GM12878 (cell line): Measurements from ENCODE around the gene RALGAPA2. TPM values are rescaled to one million over a fixed set of nuclear protein-coding genes. Genes with fewer than 3 reads are reported as not detected.

Source experiments
- ATAC-seq: fragments of 200-7000 bp; cut with Tn5 transposase; 3 replicates; pipeline ENCODE4 v1.9.1; 2020; ENCODE audit warnings: mild to moderate bottlenecking, moderate library complexity
- BruUV-seq: library from RNA; stranded (reverse); fragments of 400-500 nt; replicated peaks from 2 replicates; lab custom pipeline; 2021; lab: Mats Ljungman, UMichigan
- CTCF ChIA-PET: fragments of 300-600 bp; sonication (Branson Sonifier 250); formaldehyde crosslinking; extraction: SDS; loops from one replicate; lab custom pipeline; 2021; ENCODE audit warnings: inconsistent platforms; lab: Yijun Ruan, JAX
- POLR2A ChIA-PET: fragments of 350-600 bp; formaldehyde crosslinking; extraction: SDS; loops from one replicate; lab custom pipeline; 2021; ENCODE audit warnings: inconsistent platforms; lab: Charles Lee
- RAD21 ChIA-PET: fragments of 300-600 bp; sonication (Branson Sonifier 250); formaldehyde crosslinking; loops from one replicate; lab custom pipeline; 2023; ENCODE audit warnings: antibody characterized with exemption; ENCODE audit not compliant: unreplicated experiment; lab: Charles Lee
- SMC1A ChIA-PET: fragments of 300-600 bp; sonication (Branson Sonifier 250); formaldehyde crosslinking; loops from one replicate; lab custom pipeline; 2023; ENCODE audit not compliant: unreplicated experiment, uncharacterized antibody; lab: Charles Lee
- DNase-seq: peaks from one replicate; pipeline ENCODE4 v3.0.0-alpha.2; 2011; ENCODE audit warnings: low read depth, low spot score
- FAIRE-seq: peaks from 3 replicates; lab custom pipeline; 2011; peaks lifted over from hg19 to GRCh38; lab: Jason Lieb, UNC
- H2AFZ ChIP-seq: 2 replicates; pipeline ENCODE4 v1.6.0; 2011; ENCODE audit warnings: low read depth, low read length, control low read depth; ENCODE audit not compliant: control insufficient read depth
- H3K27ac ChIP-seq: 2 replicates; pipeline ENCODE4 v1.5.1; 2011; ENCODE audit warnings: control low read depth; ENCODE audit not compliant: control insufficient read depth, insufficient read depth
- H3K27me3 ChIP-seq, 2 experiments: replicated peaks in 1 of 2; 2 replicates each; pipeline versions ENCODE4 v1.6.0 to v1.6.1; 2011; ENCODE audit warnings: low read length in 1 of 2; ENCODE audit not compliant: control insufficient read depth in 2 of 2, insufficient read depth in 2 of 2
- H3K36me3 ChIP-seq, 2 experiments: 2 replicates each; pipeline ENCODE4 v1.5.1; 2011; ENCODE audit warnings: low read length in 1 of 2; ENCODE audit not compliant: control insufficient read depth in 2 of 2, insufficient read depth in 2 of 2
- H3K4me1 ChIP-seq: 2 replicates; pipeline ENCODE4 v1.6.1; 2011; ENCODE audit warnings: mild to moderate bottlenecking, low read length, moderate library complexity, mixed read lengths; ENCODE audit not compliant: control insufficient read depth, insufficient read depth
- H3K4me2 ChIP-seq: 2 replicates; pipeline ENCODE4 v1.6.0; 2011; ENCODE audit warnings: control low read depth; ENCODE audit not compliant: control insufficient read depth, insufficient read depth
- H3K4me3 ChIP-seq: fragments of 200-600 bp; sonication (generic); 2 replicates; pipeline ENCODE4 v1.5.1; 2016
- H3K79me2 ChIP-seq: 2 replicates; pipeline ENCODE4 v1.6.0; 2011; ENCODE audit warnings: low read length; ENCODE audit not compliant: control insufficient read depth, insufficient read depth
- H3K9ac ChIP-seq: 2 replicates; pipeline ENCODE4 v1.8.0; 2011; ENCODE audit warnings: low read length, control low read depth, mixed read lengths; ENCODE audit not compliant: control insufficient read depth, insufficient read depth
- H3K9me3 ChIP-seq: replicated peaks from 3 replicates; pipeline ENCODE4 v1.5.1; 2011; ENCODE audit warnings: mild to moderate bottlenecking, low read length; ENCODE audit not compliant: control insufficient read depth, insufficient read depth
- H4K20me1 ChIP-seq: 2 replicates; pipeline ENCODE4 v1.6.0; 2011; ENCODE audit not compliant: control insufficient read depth, insufficient read depth
- ASH2L ChIP-seq: fragments of 300-600, 200-600 bp; sonication (generic); IDR thresholded peaks from 2 replicates; pipeline ENCODE4 v1.6.1; 2017; ENCODE audit warnings: low read depth, mild to moderate bottlenecking, borderline replicate concordance
- E2F4 ChIP-seq: IDR thresholded peaks from 2 replicates; pipeline ENCODE4 v1.6.1; 2012; ENCODE audit warnings: low read depth, low read length, improper control_type of control experiment
- HDGF ChIP-seq: fragments of 450-650 bp; IDR thresholded peaks from 2 replicates; pipeline ENCODE4 v1.6.1; 2016; ENCODE audit warnings: antibody characterized with exemption
- NFIC ChIP-seq: IDR thresholded peaks from 2 replicates; pipeline ENCODE4 v1.6.1; 2012; ENCODE audit warnings: low read depth, mild to moderate bottlenecking, inconsistent platforms, low read length, moderate library complexity
- PAX8 ChIP-seq: fragments of 450-650 bp; IDR thresholded peaks from 2 replicates; pipeline ENCODE4 v1.6.1; 2017; ENCODE audit warnings: mild to moderate bottlenecking, moderate library complexity
- PML ChIP-seq: IDR thresholded peaks from 2 replicates; pipeline ENCODE4 v1.6.1; 2012; ENCODE audit warnings: low read length, inconsistent platforms
- RAD51 ChIP-seq: fragments of 450-650 bp; IDR thresholded peaks from 2 replicates; pipeline ENCODE4 v1.6.1; 2016; ENCODE audit warnings: moderate library complexity, mild to moderate bottlenecking, inconsistent platforms
- RB1 ChIP-seq: fragments of 450-650 bp; formaldehyde crosslinking; IDR thresholded peaks from 2 replicates; pipeline ENCODE4 v1.6.1; 2017; ENCODE audit warnings: mild to moderate bottlenecking, borderline replicate concordance
- SREBF1 ChIP-seq: IDR thresholded peaks from 2 replicates; pipeline ENCODE4 v1.6.1; 2012; ENCODE audit warnings: mild to moderate bottlenecking, low read length
- ZBED1 ChIP-seq: IDR thresholded peaks from 2 replicates; pipeline ENCODE4 v1.6.1; 2016; ENCODE audit warnings: borderline replicate concordance
- WGBS: methylation state at CpG from one replicate; pipeline ENCODE4 v1.1.6; 2016; ENCODE audit warnings: low lambda C conversion rate; ENCODE audit not compliant: insufficient replicate concordance, insufficient coverage; ENCODE audit errors: missing lambda C conversion rate; 5-methylcytosine and 5-hydroxymethylcytosine counted together
- in situ Hi-C: fragments of 300-500 bp; cut with MboI; formaldehyde crosslinking; loops from 9 replicates; pipeline ENCODE4 v1.14.3; 2018; ENCODE audit warnings: mixed read lengths
- intact Hi-C: fragments of 100-400 bp; cut with micrococcal nuclease; formaldehyde crosslinking; loops from one replicate; pipeline ENCODE4 v1.14.2; 2022; ENCODE audit not compliant: unreplicated experiment
- polyA plus RNA-seq, 11 experiments: library from polyadenylated mRNA; depleted of rRNA in 4 of 11; unstranded in 6 of 11; stranded (reverse) in 5 of 11; fragments of >200 nt; fragmentation: Nextera tagmentation in 4 of 11; fragmentation: Illumina TruSeq in 1 of 11; extraction: Ambion mirVana in 4 of 11; extraction: Trizol in 1 of 11; gene quantifications; 1 replicate in 1 of 11; 2 replicates in 10 of 11; pipeline versions ENCODE4 v1.2.1 to v1.2.3, GENCODE V29; 2011 to 2016; ENCODE audit warnings: inconsistent platforms in 2 of 11, missing spikeins in 2 of 11, low read depth in 1 of 11
- total RNA-seq, 4 experiments: library from RNA; depleted of rRNA in 3 of 4; stranded (reverse); fragments of >200 nt in 3 of 4; fragmentation: Illumina TruSeq in 1 of 4; extraction: Trizol in 1 of 4; gene quantifications; 2 replicates each; pipeline versions ENCODE4 v1.2.1 to v1.2.3, GENCODE V29; 2013 to 2021
- TF ChIP-seq, protein P1 (sequence below): fragments of 150-350 bp; IDR thresholded peaks from 2 replicates; pipeline ENCODE4 v1.6.1; 2016; ENCODE audit warnings: low read depth, low read length
- TF ChIP-seq, protein P2 (sequence below): fragments of 450-650 bp; IDR thresholded peaks from 2 replicates; pipeline ENCODE4 v1.6.1; 2017; ENCODE audit warnings: mild to moderate bottlenecking, moderate library complexity
- TF ChIP-seq, protein P3 (sequence below): IDR thresholded peaks from 2 replicates; pipeline ENCODE4 v1.6.1; 2012; ENCODE audit warnings: mild to moderate bottlenecking, low read depth, low read length

The RALGAPA2 gene
- total and polyA plus RNA-seq, 10 of the 15 experiments (the other 5 are each of a cell fraction or from before 2014, with no cell fraction given) = 2.9 to 29.4 (median 19.6) TPM

DNA sequence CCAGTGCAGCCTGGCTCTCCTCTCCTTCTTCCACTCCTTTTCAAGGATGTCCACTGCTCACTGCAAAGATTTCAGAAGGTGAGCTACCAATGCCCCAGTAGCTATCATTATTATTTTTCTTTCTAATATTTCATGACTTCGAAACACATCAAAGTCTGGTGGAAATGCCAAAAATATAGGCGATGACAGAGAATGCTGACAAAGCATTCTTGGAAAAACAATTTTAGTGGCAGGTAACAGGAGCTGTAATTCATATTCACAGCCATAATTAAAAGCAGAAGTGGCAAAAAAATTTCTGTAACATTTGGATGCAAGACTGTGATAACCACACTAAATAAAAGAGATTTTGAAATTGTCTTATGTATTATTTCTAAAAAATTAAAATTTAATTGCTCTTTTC lies 133.6 kb downstream of the RALGAPA2 start:
- Histone ChIP-seq H3K79me2 (no peaks in the 10 kb centered on the region), H3K27me3 (no peaks in the 10 kb centered on the region), H4K20me1 (no peaks in the 10 kb centered on the region), H3K4me1 (no peaks in the 10 kb centered on the region), H3K4me3 (no peak overlapping the region), H3K9ac (no peak overlapping the region), H3K27ac (no peak overlapping the region), H3K9me3 (no peaks in the 10 kb centered on the region), H3K36me3 (peaks cover 0 to 10% of the 10 kb centered on the region in 2 experiments; a peak in 3 of 4 replicates), H3K4me2 (no peak overlapping the region), H2AFZ (no peak overlapping the region)
- WGBS = 94% methylated on average over 2 of the region's 2 CpGs
- intact Hi-C loops = no loop called here
- no peak for DNase-seq
- in situ Hi-C loops = no loop called here
- FAIRE-seq = no peak
- RAD21 ChIA-PET = interaction anchor here (0.8 to 1.3 kb wide), 5 partner anchors 15 to 247 kb away, joined by 3 to 7 read pairs (median 3); no protein-coding TSS in a partner anchor
- BruUV-seq = no TSS peak
- SMC1A ChIA-PET = interaction anchor here (0.9 to 1.9 kb wide), 6 partner anchors 12 to 219 kb away, joined by 3 to 8 read pairs (median 4); no protein-coding TSS in a partner anchor
- CTCF ChIA-PET = interaction anchor here (1.1 to 2.2 kb wide), 5 partner anchors 12 to 341 kb away, joined by 3 to 25 read pairs (median 7); no protein-coding TSS in a partner anchor
- no peak for ATAC-seq
- POLR2A ChIA-PET = interaction anchor here (0.6 kb wide), 1 partner anchor 320 kb away, joined by 5 read pairs; no protein-coding TSS in a partner anchor
- no peak for TF ChIP-seq PAX8
- TF ChIP-seq RAD51 = no peak
- TF ChIP-seq ZBED1 = no peak
- TF ChIP-seq, protein P1, sequence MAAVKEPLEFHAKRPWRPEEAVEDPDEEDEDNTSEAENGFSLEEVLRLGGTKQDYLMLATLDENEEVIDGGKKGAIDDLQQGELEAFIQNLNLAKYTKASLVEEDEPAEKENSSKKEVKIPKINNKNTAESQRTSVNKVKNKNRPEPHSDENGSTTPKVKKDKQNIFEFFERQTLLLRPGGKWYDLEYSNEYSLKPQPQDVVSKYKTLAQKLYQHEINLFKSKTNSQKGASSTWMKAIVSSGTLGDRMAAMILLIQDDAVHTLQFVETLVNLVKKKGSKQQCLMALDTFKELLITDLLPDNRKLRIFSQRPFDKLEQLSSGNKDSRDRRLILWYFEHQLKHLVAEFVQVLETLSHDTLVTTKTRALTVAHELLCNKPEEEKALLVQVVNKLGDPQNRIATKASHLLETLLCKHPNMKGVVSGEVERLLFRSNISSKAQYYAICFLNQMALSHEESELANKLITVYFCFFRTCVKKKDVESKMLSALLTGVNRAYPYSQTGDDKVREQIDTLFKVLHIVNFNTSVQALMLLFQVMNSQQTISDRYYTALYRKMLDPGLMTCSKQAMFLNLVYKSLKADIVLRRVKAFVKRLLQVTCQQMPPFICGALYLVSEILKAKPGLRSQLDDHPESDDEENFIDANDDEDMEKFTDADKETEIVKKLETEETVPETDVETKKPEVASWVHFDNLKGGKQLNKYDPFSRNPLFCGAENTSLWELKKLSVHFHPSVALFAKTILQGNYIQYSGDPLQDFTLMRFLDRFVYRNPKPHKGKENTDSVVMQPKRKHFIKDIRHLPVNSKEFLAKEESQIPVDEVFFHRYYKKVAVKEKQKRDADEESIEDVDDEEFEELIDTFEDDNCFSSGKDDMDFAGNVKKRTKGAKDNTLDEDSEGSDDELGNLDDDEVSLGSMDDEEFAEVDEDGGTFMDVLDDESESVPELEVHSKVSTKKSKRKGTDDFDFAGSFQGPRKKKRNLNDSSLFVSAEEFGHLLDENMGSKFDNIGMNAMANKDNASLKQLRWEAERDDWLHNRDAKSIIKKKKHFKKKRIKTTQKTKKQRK = no peak
- no peak for TF ChIP-seq E2F4
- TF ChIP-seq, protein P2, sequence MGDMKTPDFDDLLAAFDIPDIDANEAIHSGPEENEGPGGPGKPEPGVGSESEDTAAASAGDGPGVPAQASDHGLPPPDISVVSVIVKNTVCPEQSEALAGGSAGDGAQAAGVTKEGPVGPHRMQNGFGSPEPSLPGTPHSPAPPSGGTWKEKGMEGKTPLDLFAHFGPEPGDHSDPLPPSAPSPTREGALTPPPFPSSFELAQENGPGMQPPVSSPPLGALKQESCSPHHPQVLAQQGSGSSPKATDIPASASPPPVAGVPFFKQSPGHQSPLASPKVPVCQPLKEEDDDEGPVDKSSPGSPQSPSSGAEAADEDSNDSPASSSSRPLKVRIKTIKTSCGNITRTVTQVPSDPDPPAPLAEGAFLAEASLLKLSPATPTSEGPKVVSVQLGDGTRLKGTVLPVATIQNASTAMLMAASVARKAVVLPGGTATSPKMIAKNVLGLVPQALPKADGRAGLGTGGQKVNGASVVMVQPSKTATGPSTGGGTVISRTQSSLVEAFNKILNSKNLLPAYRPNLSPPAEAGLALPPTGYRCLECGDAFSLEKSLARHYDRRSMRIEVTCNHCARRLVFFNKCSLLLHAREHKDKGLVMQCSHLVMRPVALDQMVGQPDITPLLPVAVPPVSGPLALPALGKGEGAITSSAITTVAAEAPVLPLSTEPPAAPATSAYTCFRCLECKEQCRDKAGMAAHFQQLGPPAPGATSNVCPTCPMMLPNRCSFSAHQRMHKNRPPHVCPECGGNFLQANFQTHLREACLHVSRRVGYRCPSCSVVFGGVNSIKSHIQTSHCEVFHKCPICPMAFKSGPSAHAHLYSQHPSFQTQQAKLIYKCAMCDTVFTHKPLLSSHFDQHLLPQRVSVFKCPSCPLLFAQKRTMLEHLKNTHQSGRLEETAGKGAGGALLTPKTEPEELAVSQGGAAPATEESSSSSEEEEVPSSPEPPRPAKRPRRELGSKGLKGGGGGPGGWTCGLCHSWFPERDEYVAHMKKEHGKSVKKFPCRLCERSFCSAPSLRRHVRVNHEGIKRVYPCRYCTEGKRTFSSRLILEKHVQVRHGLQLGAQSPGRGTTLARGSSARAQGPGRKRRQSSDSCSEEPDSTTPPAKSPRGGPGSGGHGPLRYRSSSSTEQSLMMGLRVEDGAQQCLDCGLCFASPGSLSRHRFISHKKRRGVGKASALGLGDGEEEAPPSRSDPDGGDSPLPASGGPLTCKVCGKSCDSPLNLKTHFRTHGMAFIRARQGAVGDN = no peak
- TF ChIP-seq PML = no peak
- TF ChIP-seq HDGF = no peak
- no peak for TF ChIP-seq RB1
- TF ChIP-seq, protein P3, sequence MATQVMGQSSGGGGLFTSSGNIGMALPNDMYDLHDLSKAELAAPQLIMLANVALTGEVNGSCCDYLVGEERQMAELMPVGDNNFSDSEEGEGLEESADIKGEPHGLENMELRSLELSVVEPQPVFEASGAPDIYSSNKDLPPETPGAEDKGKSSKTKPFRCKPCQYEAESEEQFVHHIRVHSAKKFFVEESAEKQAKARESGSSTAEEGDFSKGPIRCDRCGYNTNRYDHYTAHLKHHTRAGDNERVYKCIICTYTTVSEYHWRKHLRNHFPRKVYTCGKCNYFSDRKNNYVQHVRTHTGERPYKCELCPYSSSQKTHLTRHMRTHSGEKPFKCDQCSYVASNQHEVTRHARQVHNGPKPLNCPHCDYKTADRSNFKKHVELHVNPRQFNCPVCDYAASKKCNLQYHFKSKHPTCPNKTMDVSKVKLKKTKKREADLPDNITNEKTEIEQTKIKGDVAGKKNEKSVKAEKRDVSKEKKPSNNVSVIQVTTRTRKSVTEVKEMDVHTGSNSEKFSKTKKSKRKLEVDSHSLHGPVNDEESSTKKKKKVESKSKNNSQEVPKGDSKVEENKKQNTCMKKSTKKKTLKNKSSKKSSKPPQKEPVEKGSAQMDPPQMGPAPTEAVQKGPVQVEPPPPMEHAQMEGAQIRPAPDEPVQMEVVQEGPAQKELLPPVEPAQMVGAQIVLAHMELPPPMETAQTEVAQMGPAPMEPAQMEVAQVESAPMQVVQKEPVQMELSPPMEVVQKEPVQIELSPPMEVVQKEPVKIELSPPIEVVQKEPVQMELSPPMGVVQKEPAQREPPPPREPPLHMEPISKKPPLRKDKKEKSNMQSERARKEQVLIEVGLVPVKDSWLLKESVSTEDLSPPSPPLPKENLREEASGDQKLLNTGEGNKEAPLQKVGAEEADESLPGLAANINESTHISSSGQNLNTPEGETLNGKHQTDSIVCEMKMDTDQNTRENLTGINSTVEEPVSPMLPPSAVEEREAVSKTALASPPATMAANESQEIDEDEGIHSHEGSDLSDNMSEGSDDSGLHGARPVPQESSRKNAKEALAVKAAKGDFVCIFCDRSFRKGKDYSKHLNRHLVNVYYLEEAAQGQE = no peak
- no peak for TF ChIP-seq NFIC
- no peak for TF ChIP-seq SREBF1
- TF ChIP-seq ASH2L = no peak
